GM12878 (cell line): ENCODE measurements around the gene PRDX1. TPM values are rescaled to one million over a fixed set of nuclear protein-coding genes. Genes with fewer than 3 reads are reported as not detected.
A peak's percentile ranks its signal among the peaks of the same experiment; 100 is the strongest.

ENCODE experiments used
- ATAC-seq: fragments of 200-7000 bp; cut with Tn5 transposase; 3 replicates; pipeline ENCODE4 v1.9.1; 2020; ENCODE audit warnings: mild to moderate bottlenecking, moderate library complexity
- BruUV-seq: library from RNA; stranded (reverse); fragments of 400-500 nt; replicated peaks from 2 replicates; lab custom pipeline; 2021; lab: Mats Ljungman, UMichigan
- CTCF ChIA-PET: fragments of 300-600 bp; sonication (Branson Sonifier 250); formaldehyde crosslinking; extraction: SDS; loops from one replicate; lab custom pipeline; 2021; ENCODE audit warnings: inconsistent platforms; lab: Yijun Ruan, JAX
- POLR2A ChIA-PET: fragments of 350-600 bp; formaldehyde crosslinking; extraction: SDS; loops from one replicate; lab custom pipeline; 2021; ENCODE audit warnings: inconsistent platforms; lab: Charles Lee
- RAD21 ChIA-PET: fragments of 300-600 bp; sonication (Branson Sonifier 250); formaldehyde crosslinking; loops from one replicate; lab custom pipeline; 2023; ENCODE audit warnings: antibody characterized with exemption; ENCODE audit not compliant: unreplicated experiment; lab: Charles Lee
- SMC1A ChIA-PET: fragments of 300-600 bp; sonication (Branson Sonifier 250); formaldehyde crosslinking; loops from one replicate; lab custom pipeline; 2023; ENCODE audit not compliant: unreplicated experiment, uncharacterized antibody; lab: Charles Lee
- DNase-seq: peaks from one replicate; pipeline ENCODE4 v3.0.0-alpha.2; 2011; ENCODE audit warnings: low read depth, low spot score
- FAIRE-seq: peaks from 3 replicates; lab custom pipeline; 2011; peaks lifted over from hg19 to GRCh38; lab: Jason Lieb, UNC
- H2AFZ ChIP-seq: 2 replicates; pipeline ENCODE4 v1.6.0; 2011; ENCODE audit warnings: low read depth, low read length, control low read depth; ENCODE audit not compliant: control insufficient read depth
- H3K27ac ChIP-seq: 2 replicates; pipeline ENCODE4 v1.5.1; 2011; ENCODE audit warnings: control low read depth; ENCODE audit not compliant: control insufficient read depth, insufficient read depth
- H3K27me3 ChIP-seq, 2 experiments: replicated peaks in 1 of 2; 2 replicates each; pipeline versions ENCODE4 v1.6.0 to v1.6.1; 2011; ENCODE audit warnings: low read length in 1 of 2; ENCODE audit not compliant: control insufficient read depth in 2 of 2, insufficient read depth in 2 of 2
- H3K36me3 ChIP-seq, 2 experiments: 2 replicates each; pipeline ENCODE4 v1.5.1; 2011; ENCODE audit warnings: low read length in 1 of 2; ENCODE audit not compliant: control insufficient read depth in 2 of 2, insufficient read depth in 2 of 2
- H3K4me1 ChIP-seq: 2 replicates; pipeline ENCODE4 v1.6.1; 2011; ENCODE audit warnings: mild to moderate bottlenecking, low read length, moderate library complexity, mixed read lengths; ENCODE audit not compliant: control insufficient read depth, insufficient read depth
- H3K4me2 ChIP-seq: 2 replicates; pipeline ENCODE4 v1.6.0; 2011; ENCODE audit warnings: control low read depth; ENCODE audit not compliant: control insufficient read depth, insufficient read depth
- H3K4me3 ChIP-seq: fragments of 200-600 bp; sonication (generic); 2 replicates; pipeline ENCODE4 v1.5.1; 2016
- H3K79me2 ChIP-seq: 2 replicates; pipeline ENCODE4 v1.6.0; 2011; ENCODE audit warnings: low read length; ENCODE audit not compliant: control insufficient read depth, insufficient read depth
- H3K9ac ChIP-seq: 2 replicates; pipeline ENCODE4 v1.8.0; 2011; ENCODE audit warnings: low read length, control low read depth, mixed read lengths; ENCODE audit not compliant: control insufficient read depth, insufficient read depth
- H3K9me3 ChIP-seq: replicated peaks from 3 replicates; pipeline ENCODE4 v1.5.1; 2011; ENCODE audit warnings: mild to moderate bottlenecking, low read length; ENCODE audit not compliant: control insufficient read depth, insufficient read depth
- H4K20me1 ChIP-seq: 2 replicates; pipeline ENCODE4 v1.6.0; 2011; ENCODE audit not compliant: control insufficient read depth, insufficient read depth
- BCL3 ChIP-seq: IDR thresholded peaks from 2 replicates; pipeline ENCODE4 v1.6.1; 2011; ENCODE audit warnings: borderline replicate concordance, low read depth, mild to moderate bottlenecking, moderate library complexity, low read length; ENCODE audit not compliant: insufficient read depth, poor library complexity, severe bottlenecking
- NBN ChIP-seq: fragments of 450-650 bp; IDR thresholded peaks from 2 replicates; pipeline ENCODE4 v1.6.1; 2016
- RFX5 ChIP-seq: IDR thresholded peaks from 2 replicates; pipeline ENCODE4 v1.6.1; 2011; ENCODE audit warnings: low read depth, low read length, improper control_type of control experiment
- SPI1 ChIP-seq: IDR thresholded peaks from 2 replicates; pipeline ENCODE4 v1.6.1; 2011; ENCODE audit warnings: low read depth, mild to moderate bottlenecking, low read length, moderate library complexity, borderline replicate concordance; ENCODE audit not compliant: insufficient read depth
- STAT1 ChIP-seq: fragments of 450-650 bp; conservative IDR thresholded peaks from 2 replicates; pipeline ENCODE4 v1.6.1; 2014; ENCODE audit warnings: antibody characterized with exemption, mild to moderate bottlenecking
- USF1 ChIP-seq: IDR thresholded peaks from 2 replicates; pipeline ENCODE4 v1.6.1; 2011; ENCODE audit warnings: borderline replicate concordance, low read depth, mild to moderate bottlenecking, moderate library complexity, mixed read lengths, low read length; ENCODE audit not compliant: insufficient read depth; ENCODE audit errors: extremely low read length
- WGBS: methylation state at CpG from one replicate; pipeline ENCODE4 v1.1.6; 2016; ENCODE audit warnings: low lambda C conversion rate; ENCODE audit not compliant: insufficient replicate concordance, insufficient coverage; ENCODE audit errors: missing lambda C conversion rate; 5-methylcytosine and 5-hydroxymethylcytosine counted together
- in situ Hi-C: fragments of 300-500 bp; cut with MboI; formaldehyde crosslinking; loops from 9 replicates; pipeline ENCODE4 v1.14.3; 2018; ENCODE audit warnings: mixed read lengths
- intact Hi-C: fragments of 100-400 bp; cut with micrococcal nuclease; formaldehyde crosslinking; loops from one replicate; pipeline ENCODE4 v1.14.2; 2022; ENCODE audit not compliant: unreplicated experiment
- polyA plus RNA-seq, 11 experiments: library from polyadenylated mRNA; depleted of rRNA in 4 of 11; unstranded in 6 of 11; stranded (reverse) in 5 of 11; fragments of >200 nt; fragmentation: Nextera tagmentation in 4 of 11; fragmentation: Illumina TruSeq in 1 of 11; extraction: Ambion mirVana in 4 of 11; extraction: Trizol in 1 of 11; gene quantifications; 1 replicate in 1 of 11; 2 replicates in 10 of 11; pipeline versions ENCODE4 v1.2.1 to v1.2.3, GENCODE V29; 2011 to 2016; ENCODE audit warnings: inconsistent platforms in 2 of 11, missing spikeins in 2 of 11, low read depth in 1 of 11
- total RNA-seq, 4 experiments: library from RNA; depleted of rRNA in 3 of 4; stranded (reverse); fragments of >200 nt in 3 of 4; fragmentation: Illumina TruSeq in 1 of 4; extraction: Trizol in 1 of 4; gene quantifications; 2 replicates each; pipeline versions ENCODE4 v1.2.1 to v1.2.3, GENCODE V29; 2013 to 2021

The PRDX1 gene
- total and polyA plus RNA-seq, 10 of the 15 experiments (the other 5 are each of a cell fraction or from before 2014, with no cell fraction given) = 659 to 1,775 (median 811) TPM

- Histone ChIP-seq H4K20me1 (no peaks in the 10 kb centered on the region), H3K4me2 (no peak overlapping the region), H3K9me3 (no peaks in the 10 kb centered on the region), H3K27ac (no peak overlapping the region), H3K36me3 (no peaks in the 10 kb centered on the region), H3K4me1 (no peaks in the 10 kb centered on the region), H3K27me3 (no peaks in the 10 kb centered on the region), H3K9ac (no peak overlapping the region), H2AFZ (no peak overlapping the region), H3K4me3 (no peak overlapping the region)
- no peak; the same call in 2 of the 3 replicates for ATAC-seq
- in situ Hi-C loops (no loop called here), intact Hi-C loops (no loop called here)
- SMC1A ChIA-PET = interaction anchor here (0.7 to 1.3 kb wide), 5 partner anchors 10 to 162 kb away, joined by 3 to 4 read pairs (median 3); no protein-coding TSS in a partner anchor
- DNase-seq = no peak
- RAD21 ChIA-PET = no interaction called here
- POLR2A ChIA-PET = interaction anchor here (1.3 to 2.6 kb wide), 4 partner anchors 10 to 18 kb away, joined by 6 to 9 read pairs (median 8); partner anchors contain the start of gene PRDX1
- CTCF ChIA-PET = interaction anchor here (1.0 to 2.9 kb wide), 4 partner anchors 15 to 24 kb away, joined by 3 to 8 read pairs (median 4); partner anchors contain the start of genes AKR1A1 and PRDX1
- TF ChIP-seq USF1 = no peak
- TF ChIP-seq SPI1 = no peak
- TF ChIP-seq STAT1 = no peak
- TF ChIP-seq BCL3 = no peak
- TF ChIP-seq RFX5 = no peak
- no peak for TF ChIP-seq NBN
- TF ChIP-seq, all 136 proteins: peak for 0
- peak; percentile 38 for FAIRE-seq
- H3K79me2 ChIP-seq = no peaks in the 10 kb centered on the region
- no TSS peak for BruUV-seq
- WGBS = 95% methylated on average over 6 of the region's 6 CpGs
Observed at GRCh38 chr1:45535988-45536766, 14.5 kb upstream of the PRDX1 start.
